Panc1 (cell line): ENCODE data around the gene CLCNKA.

Experiments
- POLR2AphosphoS5 ChIP-seq: IDR thresholded peaks from 2 replicates; pipeline ENCODE4 v1.6.1; 2012; ENCODE audit warnings: mild to moderate bottlenecking, low read depth, low read length, moderate library complexity
- SIN3A ChIP-seq: IDR thresholded peaks from 2 replicates; pipeline ENCODE4 v1.6.1; 2012; ENCODE audit warnings: low read depth, mild to moderate bottlenecking, low read length, moderate library complexity, borderline replicate concordance; ENCODE audit not compliant: insufficient read depth
- TCF7L2 ChIP-seq: IDR thresholded peaks from 2 replicates; pipeline ENCODE4 v1.6.1; 2011; ENCODE audit warnings: mild to moderate bottlenecking, low read depth, low read length, inconsistent platforms
- TF ChIP-seq, protein P1 (sequence below): fragments of 450-650 bp; IDR thresholded peaks from 2 replicates; pipeline ENCODE4 v1.5.1; 2017; ENCODE audit warnings: mild to moderate bottlenecking
- TF ChIP-seq, protein P2 (sequence below), 2 experiments: IDR thresholded peaks; 2 replicates each; pipeline ENCODE4 v1.6.1; 2011 to 2012; ENCODE audit warnings: low read depth in 2 of 2, control low read depth in 1 of 2, low read length in 1 of 2, mild to moderate bottlenecking in 1 of 2, moderate library complexity in 1 of 2; ENCODE audit not compliant: insufficient read depth in 1 of 2

DNA sequence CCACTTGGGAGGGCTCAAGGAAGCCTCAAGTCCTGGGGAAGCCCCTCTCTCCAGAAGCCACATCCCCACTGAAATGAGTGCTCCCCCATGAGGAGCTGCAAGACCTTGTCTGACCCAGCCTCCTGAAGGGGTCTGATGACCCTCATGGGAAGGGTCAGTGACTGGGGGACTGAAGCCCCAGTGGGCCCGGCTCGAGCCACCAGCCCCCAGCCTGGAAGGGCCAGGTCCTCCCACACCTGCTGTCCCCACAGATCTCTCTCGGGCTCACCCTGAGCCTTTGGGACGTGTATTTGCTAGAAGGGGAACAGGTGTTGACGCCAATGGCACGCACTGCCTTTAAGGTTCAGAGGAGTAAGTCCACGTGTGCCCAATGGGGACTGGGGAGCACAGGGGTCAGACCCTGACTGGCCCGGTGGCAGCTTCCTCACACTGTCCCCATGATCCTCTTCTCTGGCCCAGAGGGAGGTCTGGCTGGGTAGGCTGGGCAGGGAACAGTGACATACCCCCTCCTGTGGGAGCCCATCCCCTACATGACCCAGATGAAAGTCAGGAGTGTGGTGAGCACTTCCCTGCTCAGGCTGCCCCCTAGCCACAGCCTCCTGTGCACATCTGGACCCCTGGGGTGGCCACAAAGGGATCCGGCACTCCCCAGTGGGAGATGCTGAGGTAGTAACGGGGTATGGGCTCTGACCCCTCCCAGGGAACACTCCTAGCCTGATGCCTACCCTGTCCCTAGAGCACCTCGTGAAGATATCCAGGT is 30.2 kb upstream of the CLCNKA start:
- TF ChIP-seq, protein P1, sequence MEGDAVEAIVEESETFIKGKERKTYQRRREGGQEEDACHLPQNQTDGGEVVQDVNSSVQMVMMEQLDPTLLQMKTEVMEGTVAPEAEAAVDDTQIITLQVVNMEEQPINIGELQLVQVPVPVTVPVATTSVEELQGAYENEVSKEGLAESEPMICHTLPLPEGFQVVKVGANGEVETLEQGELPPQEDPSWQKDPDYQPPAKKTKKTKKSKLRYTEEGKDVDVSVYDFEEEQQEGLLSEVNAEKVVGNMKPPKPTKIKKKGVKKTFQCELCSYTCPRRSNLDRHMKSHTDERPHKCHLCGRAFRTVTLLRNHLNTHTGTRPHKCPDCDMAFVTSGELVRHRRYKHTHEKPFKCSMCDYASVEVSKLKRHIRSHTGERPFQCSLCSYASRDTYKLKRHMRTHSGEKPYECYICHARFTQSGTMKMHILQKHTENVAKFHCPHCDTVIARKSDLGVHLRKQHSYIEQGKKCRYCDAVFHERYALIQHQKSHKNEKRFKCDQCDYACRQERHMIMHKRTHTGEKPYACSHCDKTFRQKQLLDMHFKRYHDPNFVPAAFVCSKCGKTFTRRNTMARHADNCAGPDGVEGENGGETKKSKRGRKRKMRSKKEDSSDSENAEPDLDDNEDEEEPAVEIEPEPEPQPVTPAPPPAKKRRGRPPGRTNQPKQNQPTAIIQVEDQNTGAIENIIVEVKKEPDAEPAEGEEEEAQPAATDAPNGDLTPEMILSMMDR, result no peak
- no peak for TF ChIP-seq POLR2AphosphoS5
- no peak for TF ChIP-seq TCF7L2
- TF ChIP-seq SIN3A, result no peak
- TF ChIP-seq, protein P2, sequence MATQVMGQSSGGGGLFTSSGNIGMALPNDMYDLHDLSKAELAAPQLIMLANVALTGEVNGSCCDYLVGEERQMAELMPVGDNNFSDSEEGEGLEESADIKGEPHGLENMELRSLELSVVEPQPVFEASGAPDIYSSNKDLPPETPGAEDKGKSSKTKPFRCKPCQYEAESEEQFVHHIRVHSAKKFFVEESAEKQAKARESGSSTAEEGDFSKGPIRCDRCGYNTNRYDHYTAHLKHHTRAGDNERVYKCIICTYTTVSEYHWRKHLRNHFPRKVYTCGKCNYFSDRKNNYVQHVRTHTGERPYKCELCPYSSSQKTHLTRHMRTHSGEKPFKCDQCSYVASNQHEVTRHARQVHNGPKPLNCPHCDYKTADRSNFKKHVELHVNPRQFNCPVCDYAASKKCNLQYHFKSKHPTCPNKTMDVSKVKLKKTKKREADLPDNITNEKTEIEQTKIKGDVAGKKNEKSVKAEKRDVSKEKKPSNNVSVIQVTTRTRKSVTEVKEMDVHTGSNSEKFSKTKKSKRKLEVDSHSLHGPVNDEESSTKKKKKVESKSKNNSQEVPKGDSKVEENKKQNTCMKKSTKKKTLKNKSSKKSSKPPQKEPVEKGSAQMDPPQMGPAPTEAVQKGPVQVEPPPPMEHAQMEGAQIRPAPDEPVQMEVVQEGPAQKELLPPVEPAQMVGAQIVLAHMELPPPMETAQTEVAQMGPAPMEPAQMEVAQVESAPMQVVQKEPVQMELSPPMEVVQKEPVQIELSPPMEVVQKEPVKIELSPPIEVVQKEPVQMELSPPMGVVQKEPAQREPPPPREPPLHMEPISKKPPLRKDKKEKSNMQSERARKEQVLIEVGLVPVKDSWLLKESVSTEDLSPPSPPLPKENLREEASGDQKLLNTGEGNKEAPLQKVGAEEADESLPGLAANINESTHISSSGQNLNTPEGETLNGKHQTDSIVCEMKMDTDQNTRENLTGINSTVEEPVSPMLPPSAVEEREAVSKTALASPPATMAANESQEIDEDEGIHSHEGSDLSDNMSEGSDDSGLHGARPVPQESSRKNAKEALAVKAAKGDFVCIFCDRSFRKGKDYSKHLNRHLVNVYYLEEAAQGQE (IDR thresholded peaks at IDR 0.05; ENCODE audit: insufficient read depth in 1 of 2, low read depth in 2 of 2, low read length in 1 of 2), result no peak
